PC-3 (cell line): Measurements from ENCODE around the gene SULT1A1. TPM values are rescaled to one million over a fixed set of nuclear protein-coding genes. Genes with fewer than 3 reads are reported as not detected.
A peak's percentile ranks its signal among the peaks of the same experiment; 100 is the strongest.

Experiments
- ATAC-seq: fragments of 200-7000 bp; cut with Tn5 transposase; 2 replicates; pipeline ENCODE4 v1.9.1; 2020; ENCODE audit warnings: mild to moderate bottlenecking, moderate library complexity
- BruUV-seq: library from RNA; stranded (reverse); fragments of 400-500 nt; replicated peaks from 2 replicates; lab custom pipeline; 2021; lab: Mats Ljungman, UMichigan
- CTCF ChIA-PET: fragments of 300-600 bp; sonication (Branson Sonifier 250); formaldehyde crosslinking; loops from one replicate; lab custom pipeline; 2022; ENCODE audit warnings: antibody characterized with exemption; lab: Charles Lee
- POLR2A ChIA-PET: fragments of 300-600 bp; sonication (Branson Sonifier 250); formaldehyde crosslinking; loops from one replicate; lab custom pipeline; 2022; ENCODE audit warnings: antibody characterized with exemption; ENCODE audit not compliant: unreplicated experiment; lab: Charles Lee
- DNase-seq: peaks from one replicate; pipeline ENCODE4 v3.0.0-alpha.2; 2015
- H2AFZ ChIP-seq: fragments of 300-600 bp; sonication (generic); 2 replicates; pipeline ENCODE4 v1.6.0; 2016; ENCODE audit warnings: antibody characterized with exemption, low read length
- H3F3A ChIP-seq: fragments of 300-600 bp; sonication (generic); one replicate; pipeline ENCODE4 v1.6.0; 2017; ENCODE audit warnings: antibody characterized with exemption, low read length, control low read depth, mild to moderate bottlenecking; ENCODE audit not compliant: unreplicated experiment
- H3K27ac ChIP-seq: fragments of 300-600 bp; sonication (generic); 2 replicates; pipeline ENCODE4 v1.5.1; 2016; ENCODE audit warnings: mild to moderate bottlenecking, low read length
- H3K27me3 ChIP-seq: fragments of 300-600 bp; sonication (generic); 2 replicates; pipeline ENCODE4 v1.6.1; 2016; ENCODE audit warnings: low read length, mixed read lengths
- H3K36me3 ChIP-seq: fragments of 300-600 bp; sonication (generic); 2 replicates; pipeline ENCODE4 v1.6.1; 2016; ENCODE audit warnings: low read depth, mixed run types, low read length, mixed read lengths
- H3K4me1 ChIP-seq: fragments of 300-600 bp; sonication (generic); 2 replicates; pipeline ENCODE4 v1.5.1; 2016; ENCODE audit warnings: low read length; ENCODE audit not compliant: insufficient read depth
- H3K4me2 ChIP-seq: fragments of 300-600 bp; sonication (generic); 2 replicates; pipeline ENCODE4 v1.6.0; 2016; ENCODE audit warnings: low read length
- H3K4me3 ChIP-seq: fragments of 300-600 bp; sonication (generic); 2 replicates; pipeline ENCODE4 v1.5.1; 2016; ENCODE audit warnings: mild to moderate bottlenecking, low read length, mixed read lengths
- H3K79me2 ChIP-seq: fragments of 300-600 bp; sonication (generic); 2 replicates; pipeline ENCODE4 v1.6.1; 2017; ENCODE audit warnings: low read length, mixed read lengths
- H3K9ac ChIP-seq: fragments of 300-600 bp; sonication (generic); 2 replicates; pipeline ENCODE4 v1.6.0; 2016; ENCODE audit warnings: mild to moderate bottlenecking, low read length
- H3K9me2 ChIP-seq: fragments of 300-600 bp; sonication (generic); replicated peaks from 2 replicates; pipeline ENCODE4 v1.6.1; 2016; ENCODE audit warnings: mixed run types, low read length, mixed read lengths
- H3K9me3 ChIP-seq: fragments of 300-600 bp; sonication (generic); 2 replicates; pipeline ENCODE4 v1.6.1; 2016; ENCODE audit warnings: low read length, mixed read lengths
- H4K20me1 ChIP-seq: fragments of 300-600 bp; sonication (generic); 2 replicates; pipeline ENCODE4 v1.6.1; 2016; ENCODE audit warnings: low read length, mixed read lengths
- EZH2 ChIP-seq: fragments of 300-600 bp; sonication (generic); IDR thresholded peaks from one replicate; pipeline ENCODE4 v1.6.1; 2017; ENCODE audit warnings: antibody characterized with exemption, mild to moderate bottlenecking, low read length; ENCODE audit not compliant: unreplicated experiment
- EZH2phosphoT487 ChIP-seq: fragments of 300-600 bp; sonication (generic); IDR thresholded peaks from 2 replicates; pipeline ENCODE4 v1.6.1; 2018; ENCODE audit warnings: mild to moderate bottlenecking, antibody characterized with exemption, low read length, borderline replicate concordance
- intact Hi-C: fragments of 100-400 bp; cut with micrococcal nuclease; formaldehyde crosslinking; loops from 2 replicates; pipeline ENCODE4 v1.9.0; 2023
- total RNA-seq: library from RNA; depleted of rRNA; stranded (reverse); fragments of >200 nt; gene quantifications from 2 replicates; pipeline ENCODE4 v1.2.3, GENCODE V29; 2014
- TF ChIP-seq, protein P1 (sequence below): fragments of 300-600 bp; sonication (generic); conservative IDR thresholded peaks from 2 replicates; pipeline ENCODE4 v1.5.1; 2017; ENCODE audit warnings: antibody characterized with exemption, low read depth, mild to moderate bottlenecking, low read length

SULT1A1 gene
- total RNA-seq, 1 experiment from 2014 or later: 2.9 TPM

DNA sequence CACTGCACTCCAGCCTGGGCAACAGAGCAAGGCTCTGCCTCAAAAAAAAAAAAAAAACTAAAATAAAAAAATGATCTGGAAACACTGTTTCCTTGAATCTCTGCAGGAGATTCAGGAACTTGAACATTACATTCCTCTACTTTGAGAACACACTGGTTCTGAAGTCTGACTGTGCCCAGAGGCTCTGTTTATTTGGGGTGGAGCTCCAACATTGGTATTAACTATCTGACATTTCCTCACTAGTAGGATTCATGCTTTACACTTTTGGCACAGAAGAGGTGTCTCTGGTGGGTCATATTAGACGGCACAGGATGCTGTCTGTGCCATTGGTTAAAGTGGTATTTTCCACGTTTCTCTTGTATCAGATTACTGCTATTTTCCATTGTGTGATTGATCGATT is 23.4 kb downstream of the SULT1A1 start:
- Histone ChIP-seq H3K4me1 (peaks cover 10% of the 10 kb centered on the region), H4K20me1 (no peaks in the 10 kb centered on the region), H3K36me3 (no peaks in the 10 kb centered on the region), H2AFZ (no peak overlapping the region), H3K9me3 (no peaks in the 10 kb centered on the region), H3K9me2 (no peaks in the 10 kb centered on the region), H3K27me3 (no peaks in the 10 kb centered on the region), H3K4me2 (no peak overlapping the region), H3K27ac (no peak overlapping the region), H3K4me3 (no peak overlapping the region), H3K79me2 (no peaks in the 10 kb centered on the region), H3K9ac (no peak overlapping the region), H3F3A (no peaks in the 10 kb centered on the region)
- TF ChIP-seq EZH2 (no peak), EZH2phosphoT487 (no peak)
- TF ChIP-seq, protein P1, sequence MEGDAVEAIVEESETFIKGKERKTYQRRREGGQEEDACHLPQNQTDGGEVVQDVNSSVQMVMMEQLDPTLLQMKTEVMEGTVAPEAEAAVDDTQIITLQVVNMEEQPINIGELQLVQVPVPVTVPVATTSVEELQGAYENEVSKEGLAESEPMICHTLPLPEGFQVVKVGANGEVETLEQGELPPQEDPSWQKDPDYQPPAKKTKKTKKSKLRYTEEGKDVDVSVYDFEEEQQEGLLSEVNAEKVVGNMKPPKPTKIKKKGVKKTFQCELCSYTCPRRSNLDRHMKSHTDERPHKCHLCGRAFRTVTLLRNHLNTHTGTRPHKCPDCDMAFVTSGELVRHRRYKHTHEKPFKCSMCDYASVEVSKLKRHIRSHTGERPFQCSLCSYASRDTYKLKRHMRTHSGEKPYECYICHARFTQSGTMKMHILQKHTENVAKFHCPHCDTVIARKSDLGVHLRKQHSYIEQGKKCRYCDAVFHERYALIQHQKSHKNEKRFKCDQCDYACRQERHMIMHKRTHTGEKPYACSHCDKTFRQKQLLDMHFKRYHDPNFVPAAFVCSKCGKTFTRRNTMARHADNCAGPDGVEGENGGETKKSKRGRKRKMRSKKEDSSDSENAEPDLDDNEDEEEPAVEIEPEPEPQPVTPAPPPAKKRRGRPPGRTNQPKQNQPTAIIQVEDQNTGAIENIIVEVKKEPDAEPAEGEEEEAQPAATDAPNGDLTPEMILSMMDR: no peak
- no TSS peak for BruUV-seq
- ATAC-seq: peak; percentile 49
- DNase-seq: no peak
- ChIA-PET POLR2A (no interaction called here), CTCF (no interaction called here)
- intact Hi-C loops: no loop called here

DNA sequence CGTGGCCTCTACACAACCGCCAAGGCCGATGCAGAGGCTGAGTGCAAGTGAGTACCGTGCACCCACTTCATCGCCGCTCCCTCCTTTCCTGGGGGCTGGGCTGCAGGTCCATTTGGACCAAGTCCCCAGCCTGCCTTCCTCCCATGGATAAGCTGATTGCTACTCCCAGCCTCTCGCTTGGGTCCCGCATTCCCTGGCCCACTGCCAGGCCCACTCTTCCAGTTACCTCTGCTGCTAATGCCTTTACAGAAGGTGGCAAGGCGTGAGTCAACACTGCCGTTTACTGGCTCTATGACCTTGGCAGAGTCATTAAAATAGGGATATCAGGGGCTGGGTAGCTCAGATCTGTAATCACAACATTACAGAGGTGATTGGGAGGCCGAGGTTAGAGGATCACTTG is 24.2 kb downstream of the SULT1A1 start:
- ATAC-seq (no peak), DNase-seq (no peak)
- intact Hi-C loops: no loop called here
- no peak overlapping the region for H2AFZ ChIP-seq
- H3K9me3 ChIP-seq: no peaks in the 10 kb centered on the region
- CTCF ChIA-PET: no interaction called here
- H4K20me1 ChIP-seq: no peaks in the 10 kb centered on the region
- POLR2A ChIA-PET: no interaction called here
- H3K36me3 ChIP-seq: no peaks in the 10 kb centered on the region
- H3K27ac ChIP-seq: no peak overlapping the region
- no peaks in the 10 kb centered on the region for H3K79me2 ChIP-seq
- H3F3A ChIP-seq: no peaks in the 10 kb centered on the region
- no peaks in the 10 kb centered on the region for H3K27me3 ChIP-seq
- H3K9me2 ChIP-seq: no peaks in the 10 kb centered on the region
- H3K4me3 ChIP-seq: no peak overlapping the region
- peaks cover 10% of the 10 kb centered on the region for H3K4me1 ChIP-seq
- no TSS peak for BruUV-seq
- H3K4me2 ChIP-seq: no peak overlapping the region
- no peak overlapping the region for H3K9ac ChIP-seq
- TF ChIP-seq EZH2phosphoT487 (no peak), EZH2 (no peak)
- TF ChIP-seq, protein P1: no peak

DNA sequence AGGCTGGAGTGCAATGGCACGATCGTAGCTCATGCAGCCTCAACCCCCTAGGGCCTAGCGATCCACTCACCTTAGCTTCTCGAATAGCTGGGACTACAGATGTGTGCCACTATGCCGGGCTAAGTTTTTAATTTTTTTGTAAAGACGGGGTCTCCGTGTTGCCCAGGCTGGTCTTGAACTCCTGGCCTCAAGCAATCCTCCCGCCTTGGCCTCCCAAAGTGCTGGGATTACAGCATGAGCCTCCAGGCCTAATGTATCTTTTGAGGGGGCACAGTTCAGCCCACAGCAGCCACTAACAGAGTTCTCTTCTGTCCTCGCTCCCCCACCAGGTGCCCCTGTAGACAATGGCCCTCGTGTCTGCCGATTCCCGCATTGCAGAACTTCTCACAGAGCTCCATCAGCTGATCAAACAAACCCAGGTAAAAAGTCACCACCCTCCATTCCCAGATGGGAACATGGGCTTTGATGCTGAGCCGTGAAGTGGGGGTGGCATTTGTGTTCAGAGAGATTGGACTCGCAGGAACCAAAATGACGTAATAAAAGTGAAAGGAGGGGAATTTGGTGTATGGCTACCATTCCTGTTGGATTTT is 29.0 kb downstream of the SULT1A1 start:
- TF ChIP-seq EZH2phosphoT487 (no peak), EZH2 (no peak)
- TF ChIP-seq, protein P1: no peak
- ATAC-seq: no peak
- H2AFZ ChIP-seq: no peak overlapping the region
- CTCF ChIA-PET: no interaction called here
- POLR2A ChIA-PET: no interaction called here
- no peaks in the 10 kb centered on the region for H3K36me3 ChIP-seq
- no peaks in the 10 kb centered on the region for H3K79me2 ChIP-seq
- no peak overlapping the region for H3K9ac ChIP-seq
- no peak overlapping the region for H3K4me2 ChIP-seq
- H3K9me3 ChIP-seq: no peaks in the 10 kb centered on the region
- H3K4me1 ChIP-seq: no peaks in the 10 kb centered on the region
- H3K27ac ChIP-seq: no peak overlapping the region
- DNase-seq: no peak
- no peaks in the 10 kb centered on the region for H4K20me1 ChIP-seq
- H3K27me3 ChIP-seq: no peaks in the 10 kb centered on the region
- no TSS peak for BruUV-seq
- H3K9me2 ChIP-seq: no peaks in the 10 kb centered on the region
- no peak overlapping the region for H3K4me3 ChIP-seq
- intact Hi-C loops: no loop called here
- no peaks in the 10 kb centered on the region for H3F3A ChIP-seq
